GM12878 (cell line): Measurements from ENCODE around the gene ABCC11. TPM values are rescaled to one million over a fixed set of nuclear protein-coding genes. Genes with fewer than 3 reads are reported as not detected.

Source experiments
- CBX3 ChIP-seq: fragments of 200-600 bp; sonication (generic); IDR thresholded peaks from 2 replicates; pipeline ENCODE4 v1.6.1; 2016; ENCODE audit warnings: low read depth, borderline replicate concordance
- E2F4 ChIP-seq: IDR thresholded peaks from 2 replicates; pipeline ENCODE4 v1.6.1; 2012; ENCODE audit warnings: low read depth, low read length, improper control_type of control experiment
- STAT1 ChIP-seq: fragments of 450-650 bp; conservative IDR thresholded peaks from 2 replicates; pipeline ENCODE4 v1.6.1; 2014; ENCODE audit warnings: antibody characterized with exemption, mild to moderate bottlenecking
- ZBTB40 ChIP-seq: fragments of 450-650 bp; IDR thresholded peaks from 2 replicates; pipeline ENCODE4 v1.6.1; 2016; ENCODE audit warnings: mild to moderate bottlenecking, moderate library complexity, borderline replicate concordance
- polyA plus RNA-seq, 11 experiments: library from polyadenylated mRNA; depleted of rRNA in 4 of 11; unstranded in 6 of 11; stranded (reverse) in 5 of 11; fragments of >200 nt; fragmentation: Nextera tagmentation in 4 of 11; fragmentation: Illumina TruSeq in 1 of 11; extraction: Ambion mirVana in 4 of 11; extraction: Trizol in 1 of 11; gene quantifications; 1 replicate in 1 of 11; 2 replicates in 10 of 11; pipeline versions ENCODE4 v1.2.1 to v1.2.3, GENCODE V29; 2011 to 2016; ENCODE audit warnings: inconsistent platforms in 2 of 11, missing spikeins in 2 of 11, low read depth in 1 of 11
- total RNA-seq, 4 experiments: library from RNA; depleted of rRNA in 3 of 4; stranded (reverse); fragments of >200 nt in 3 of 4; fragmentation: Illumina TruSeq in 1 of 4; extraction: Trizol in 1 of 4; gene quantifications; 2 replicates each; pipeline versions ENCODE4 v1.2.1 to v1.2.3, GENCODE V29; 2013 to 2021
- TF ChIP-seq, protein P1 (sequence below): fragments of 450-650 bp; IDR thresholded peaks from 2 replicates; pipeline ENCODE4 v1.6.1; 2018; ENCODE audit warnings: mild to moderate bottlenecking, low read depth, moderate library complexity; ENCODE audit not compliant: partially characterized antibody

Gene ABCC11
- total and polyA plus RNA-seq, 10 of the 15 experiments (the other 5 are each of a cell fraction or from before 2014, with no cell fraction given): 0.04 to 0.20 (median 0.10) TPM; not detected in 6

GRCh38 chr16:48133455-48134211, 113.7 kb downstream of the ABCC11 start (continued):
- TF ChIP-seq E2F4 (no peak), ZBTB40 (no peak), CBX3 (no peak), STAT1 (no peak)
- TF ChIP-seq, protein P1, sequence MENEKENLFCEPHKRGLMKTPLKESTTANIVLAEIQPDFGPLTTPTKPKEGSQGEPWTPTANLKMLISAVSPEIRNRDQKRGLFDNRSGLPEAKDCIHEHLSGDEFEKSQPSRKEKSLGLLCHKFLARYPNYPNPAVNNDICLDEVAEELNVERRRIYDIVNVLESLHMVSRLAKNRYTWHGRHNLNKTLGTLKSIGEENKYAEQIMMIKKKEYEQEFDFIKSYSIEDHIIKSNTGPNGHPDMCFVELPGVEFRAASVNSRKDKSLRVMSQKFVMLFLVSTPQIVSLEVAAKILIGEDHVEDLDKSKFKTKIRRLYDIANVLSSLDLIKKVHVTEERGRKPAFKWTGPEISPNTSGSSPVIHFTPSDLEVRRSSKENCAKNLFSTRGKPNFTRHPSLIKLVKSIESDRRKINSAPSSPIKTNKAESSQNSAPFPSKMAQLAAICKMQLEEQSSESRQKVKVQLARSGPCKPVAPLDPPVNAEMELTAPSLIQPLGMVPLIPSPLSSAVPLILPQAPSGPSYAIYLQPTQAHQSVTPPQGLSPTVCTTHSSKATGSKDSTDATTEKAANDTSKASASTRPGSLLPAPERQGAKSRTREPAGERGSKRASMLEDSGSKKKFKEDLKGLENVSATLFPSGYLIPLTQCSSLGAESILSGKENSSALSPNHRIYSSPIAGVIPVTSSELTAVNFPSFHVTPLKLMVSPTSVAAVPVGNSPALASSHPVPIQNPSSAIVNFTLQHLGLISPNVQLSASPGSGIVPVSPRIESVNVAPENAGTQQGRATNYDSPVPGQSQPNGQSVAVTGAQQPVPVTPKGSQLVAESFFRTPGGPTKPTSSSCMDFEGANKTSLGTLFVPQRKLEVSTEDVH: no peak
